Activated T-cell treated with anti-CD3 and anti-CD28 coated beads, Interleukin-2, amount 50 U/mL, for 72 hours (primary cell): Measurements from ENCODE around the gene PPP1R14C. TPM values are rescaled to one million over a fixed set of nuclear protein-coding genes. Genes with fewer than 3 reads are reported as not detected.

Source experiments
- ATAC-seq, 2 donors: fragments of 150-1000 bp; cut with Tn5 transposase; replicated peaks in 1 of 2; 2 replicates each; pipeline ENCODE4 v1.10.0; 2021; ENCODE audit warnings: moderate library complexity in 2 of 2, mild to moderate bottlenecking in 1 of 2
- DNase-seq, 2 donors: peaks; one replicate each; pipeline ENCODE4 v3.0.0; 2021 to 2022; ENCODE audit warnings: mixed read lengths in 1 of 2
- H3K27ac Mint-ChIP-seq: one replicate; pipeline ENCODE4 v1.8.0; 2022; ENCODE audit warnings: mild to moderate bottlenecking, moderate library complexity, mixed read lengths
- H3K27me3 Mint-ChIP-seq: one replicate; pipeline ENCODE4 v1.8.0; 2022; ENCODE audit warnings: low read depth, mixed read lengths
- H3K36me3 Mint-ChIP-seq, 2 donors: one replicate each; pipeline ENCODE4 v1.8.0; 2022; ENCODE audit warnings: mixed read lengths in 2 of 2, mild to moderate bottlenecking in 1 of 2; ENCODE audit not compliant: insufficient read depth in 2 of 2
- H3K4me1 Mint-ChIP-seq: one replicate; pipeline ENCODE4 v1.8.0; 2022; ENCODE audit warnings: low read depth, mixed read lengths
- H3K4me3 Mint-ChIP-seq, 2 donors: one replicate each; pipeline ENCODE4 v1.8.0; 2022; ENCODE audit warnings: mild to moderate bottlenecking in 2 of 2, mixed read lengths in 2 of 2, moderate library complexity in 2 of 2
- H3K9me3 Mint-ChIP-seq, 2 donors: one replicate each; pipeline ENCODE4 v1.8.0; 2022; ENCODE audit warnings: mixed read lengths in 2 of 2
- total RNA-seq, 2 donors: library from RNA; stranded (reverse); gene quantifications; one replicate each; pipeline ENCODE4 v1.2.3, GENCODE V29; 2022

The PPP1R14C gene
- total RNA-seq, 2 donors from 2014 or later, result 1.8 TPM

GRCh38 chr6:150143516-150144293 is 861 bp downstream of the PPP1R14C start:
- Mint-ChIP-seq H3K27ac (no peak overlapping the region), H3K4me1 (peaks cover 18% of the 10 kb centered on the region), H3K9me3 (no peaks in the 10 kb centered on the region), H3K27me3 (peaks cover 88% of the 10 kb centered on the region), H3K4me3 (peak overlapping the region; percentile 75 to 78), H3K36me3 (peaks cover 0 to under 1% of the 10 kb centered on the region in 2 donors)
- DNase-seq (peak in 1 of 2 donors; percentile 3), ATAC-seq (peak in 1 of 2 donors; percentile 13)

- Mint-ChIP-seq H3K4me1 (peaks cover 18% of the 10 kb centered on the region), H3K4me3 (peak overlapping the region; percentile 75 to 78), H3K27me3 (peaks cover 87% of the 10 kb centered on the region), H3K9me3 (no peaks in the 10 kb centered on the region), H3K27ac (no peak overlapping the region), H3K36me3 (no peaks in the 10 kb centered on the region)
- DNase-seq (no peak), ATAC-seq (no peak)
Observed at GRCh38 chr6:150144294-150144868, 1.5 kb downstream of the PPP1R14C start.

- Mint-ChIP-seq H3K27ac (peak overlapping the region; percentile 41), H3K4me3 (peak overlapping the region; percentile 9 to 28), H3K9me3 (no peaks in the 10 kb centered on the region), H3K27me3 (peaks cover 87% of the 10 kb centered on the region), H3K36me3 (no peaks in the 10 kb centered on the region), H3K4me1 (peaks cover 18% of the 10 kb centered on the region)
- DNase-seq, result no peak
- ATAC-seq, result no peak
Observed at GRCh38 chr6:150145427-150145826, 2.6 kb downstream of the PPP1R14C start.

GRCh38 chr6:150145830-150146229 is 3.0 kb downstream of the PPP1R14C start:
- Mint-ChIP-seq H3K27ac (peak overlapping the region; percentile 41), H3K4me1 (peaks cover 18% of the 10 kb centered on the region), H3K9me3 (no peaks in the 10 kb centered on the region), H3K36me3 (no peaks in the 10 kb centered on the region), H3K4me3 (peak overlapping the region; percentile 9 to 28), H3K27me3 (peaks cover 87% of the 10 kb centered on the region)
- ATAC-seq (peak in 1 of 2 donors; percentile 56), DNase-seq (no peak)

- ATAC-seq (no peak), DNase-seq (no peak)
- H3K27ac Mint-ChIP-seq, result no peak overlapping the region
- H3K4me1 Mint-ChIP-seq, result peaks cover 18% of the 10 kb centered on the region
- no peaks in the 10 kb centered on the region for H3K36me3 Mint-ChIP-seq
- no peaks in the 10 kb centered on the region for H3K9me3 Mint-ChIP-seq
- no peak overlapping the region for H3K4me3 Mint-ChIP-seq
- peaks cover 87% of the 10 kb centered on the region for H3K27me3 Mint-ChIP-seq
Observed at GRCh38 chr6:150146436-150146835, 3.6 kb downstream of the PPP1R14C start.

GRCh38 chr6:150149146-150149545 is 6.3 kb downstream of the PPP1R14C start:
- Mint-ChIP-seq H3K36me3 (no peaks in the 10 kb centered on the region), H3K27me3 (peaks cover 95% of the 10 kb centered on the region), H3K4me1 (peaks cover 28% of the 10 kb centered on the region), H3K9me3 (no peaks in the 10 kb centered on the region), H3K4me3 (no peak overlapping the region), H3K27ac (no peak overlapping the region)
- no peak for DNase-seq
- no peak for ATAC-seq

GRCh38 chr6:150150458-150150820 is 7.6 kb downstream of the PPP1R14C start:
- no peak overlapping the region for H3K4me3 Mint-ChIP-seq
- no peaks in the 10 kb centered on the region for H3K36me3 Mint-ChIP-seq
- H3K9me3 Mint-ChIP-seq, result no peaks in the 10 kb centered on the region
- DNase-seq (no peak), ATAC-seq (no peak)
- H3K27me3 Mint-ChIP-seq, result peaks cover 92% of the 10 kb centered on the region
- no peak overlapping the region for H3K27ac Mint-ChIP-seq
- H3K4me1 Mint-ChIP-seq, result peaks cover 27% of the 10 kb centered on the region

GRCh38 chr6:150150821-150151646 is 8.2 kb downstream of the PPP1R14C start:
- no peaks in the 10 kb centered on the region for H3K36me3 Mint-ChIP-seq
- peaks cover 21% of the 10 kb centered on the region for H3K4me1 Mint-ChIP-seq
- DNase-seq, result no peak
- H3K27me3 Mint-ChIP-seq, result peaks cover 87% of the 10 kb centered on the region
- no peak overlapping the region for H3K27ac Mint-ChIP-seq
- H3K4me3 Mint-ChIP-seq, result no peak overlapping the region
- H3K9me3 Mint-ChIP-seq, result no peaks in the 10 kb centered on the region
- ATAC-seq, result no peak

GRCh38 chr6:150152891-150153876 is 10.3 kb downstream of the PPP1R14C start:
- ATAC-seq (peak; percentile 29 to 41), DNase-seq (no peak)
- Mint-ChIP-seq H3K4me1 (peaks cover 30% of the 10 kb centered on the region), H3K9me3 (no peaks in the 10 kb centered on the region), H3K4me3 (peak overlapping the region in 1 of 2 donors; percentile 49), H3K36me3 (no peaks in the 10 kb centered on the region), H3K27me3 (peaks cover 87% of the 10 kb centered on the region), H3K27ac (peak overlapping the region; percentile 30)

- ATAC-seq (peak; percentile 51 to 81), DNase-seq (no peak)
- H3K4me1 Mint-ChIP-seq, result peaks cover 30% of the 10 kb centered on the region
- peak overlapping the region in 1 of 2 donors; percentile 49 for H3K4me3 Mint-ChIP-seq
- H3K27ac Mint-ChIP-seq, result peak overlapping the region; percentile 30
- peaks cover 85% of the 10 kb centered on the region for H3K27me3 Mint-ChIP-seq
- H3K9me3 Mint-ChIP-seq, result no peaks in the 10 kb centered on the region
- no peaks in the 10 kb centered on the region for H3K36me3 Mint-ChIP-seq
Observed at GRCh38 chr6:150153905-150154492, 11.2 kb downstream of the PPP1R14C start.

- Mint-ChIP-seq H3K9me3 (no peaks in the 10 kb centered on the region), H3K4me1 (peaks cover 30% of the 10 kb centered on the region), H3K27me3 (peaks cover 72% of the 10 kb centered on the region), H3K27ac (no peak overlapping the region), H3K4me3 (no peak overlapping the region), H3K36me3 (no peaks in the 10 kb centered on the region)
- ATAC-seq (no peak), DNase-seq (no peak)
Observed at GRCh38 chr6:150156460-150156859, 13.6 kb downstream of the PPP1R14C start.

- Mint-ChIP-seq H3K9me3 (no peaks in the 10 kb centered on the region), H3K4me3 (no peak overlapping the region), H3K4me1 (peaks cover 30% of the 10 kb centered on the region), H3K27me3 (peaks cover 70% of the 10 kb centered on the region), H3K27ac (no peak overlapping the region), H3K36me3 (no peaks in the 10 kb centered on the region)
- ATAC-seq, result no peak
- DNase-seq, result no peak
Observed at GRCh38 chr6:150157081-150157480, 14.2 kb downstream of the PPP1R14C start.
